ENCODE data around the gene GFAP. TPM values are rescaled to one million over a fixed set of nuclear protein-coding genes. Genes with fewer than 3 reads are reported as not detected.

Gene GFAP
- total and polyA plus RNA-seq, 7 experiments from 2014 or later = 0.16 TPM; not detected in 6

DNA sequence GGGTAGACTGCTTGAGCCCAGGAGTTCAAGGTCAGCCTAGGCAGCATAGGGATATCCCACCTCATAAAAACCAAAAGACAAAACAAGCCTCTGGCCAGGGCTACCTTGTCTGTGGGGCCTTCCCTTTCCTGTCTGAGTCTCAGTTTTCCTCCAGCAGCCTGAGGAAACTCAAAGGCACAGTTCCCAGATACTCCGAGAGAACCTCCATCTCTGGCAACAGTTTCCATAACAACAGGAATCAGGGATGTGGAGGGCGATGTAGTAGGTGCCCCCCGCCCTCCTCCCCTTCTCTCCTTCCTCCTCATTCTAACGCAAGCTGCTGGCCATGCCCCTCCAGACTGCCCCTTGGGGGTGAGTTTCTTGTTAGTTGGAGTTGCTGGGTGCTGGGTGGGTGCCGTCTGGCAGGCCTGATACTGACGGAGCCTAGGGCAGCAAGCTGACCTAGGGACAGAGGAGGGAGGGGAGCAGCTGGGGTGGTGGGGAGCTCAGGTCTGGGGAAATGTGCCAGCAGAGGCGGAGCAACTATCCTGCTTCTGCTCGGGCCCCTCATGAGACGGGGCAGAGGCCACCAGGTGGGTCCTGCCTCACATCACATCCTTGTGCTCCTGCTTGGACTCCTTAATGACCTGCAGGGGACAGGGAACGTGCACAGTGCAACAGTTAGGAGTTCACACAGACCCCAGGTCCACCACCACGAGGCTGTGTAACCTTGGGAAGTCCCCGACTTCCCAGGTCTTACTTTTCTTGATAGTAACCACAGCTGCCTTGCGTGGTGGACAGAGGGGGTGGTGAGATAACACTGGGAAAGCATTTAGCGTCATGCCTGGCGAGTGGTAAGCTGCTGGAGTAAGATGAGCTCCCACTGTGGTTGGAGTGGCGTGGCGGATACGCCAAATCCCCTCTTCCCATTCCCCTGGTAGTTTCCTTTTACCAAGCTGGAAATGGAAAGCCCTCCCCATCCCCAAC lies 8.3 kb downstream of the GFAP start:
- Histone ChIP-seq H3K4me3 (ENCODE audit: low read length) (no peak overlapping the region), H3K9me3 (ENCODE audit: control insufficient read depth in 2 of 3, low read length in 3 of 3) (no peaks in the 10 kb centered on the region), H3K4me1 (ENCODE audit: control insufficient read depth in 2 of 2, insufficient read depth in 2 of 2, low read length in 2 of 2) (peaks cover 0 to 5% of the 10 kb centered on the region in 2 donors), H3K36me3 (ENCODE audit: control insufficient read depth in 2 of 3, insufficient read depth in 3 of 3, low read length in 3 of 3) (no peaks in the 10 kb centered on the region), H3K27ac (ENCODE audit: low read depth, low read length) (no peak overlapping the region), H3K27me3 (ENCODE audit: control insufficient read depth in 2 of 2, insufficient read depth in 2 of 2, low read length in 2 of 2) (no peaks in the 10 kb centered on the region)
- Mint-ChIP-seq H3K36me3 (no peaks in the 10 kb centered on the region), H3K27me3 (peaks cover 0 to 14% (median 12%) of the 10 kb centered on the region in 5 donors), H3K4me1 (peaks cover 0 to 16% (median 6%) of the 10 kb centered on the region in 7 donors), H3K4me3 (no peak overlapping the region), H3K27ac (no peak overlapping the region), H3K9me3 (peaks cover 0 to 1% (median 0%) of the 10 kb centered on the region in 11 donors)
- no peak for ATAC-seq
- ChIA-PET CTCF (no interaction called here), POLR2A (no interaction called here)
- DNase-seq = no peak
- intact Hi-C loops (cut with micrococcal nuclease) = no loop called here

DNA sequence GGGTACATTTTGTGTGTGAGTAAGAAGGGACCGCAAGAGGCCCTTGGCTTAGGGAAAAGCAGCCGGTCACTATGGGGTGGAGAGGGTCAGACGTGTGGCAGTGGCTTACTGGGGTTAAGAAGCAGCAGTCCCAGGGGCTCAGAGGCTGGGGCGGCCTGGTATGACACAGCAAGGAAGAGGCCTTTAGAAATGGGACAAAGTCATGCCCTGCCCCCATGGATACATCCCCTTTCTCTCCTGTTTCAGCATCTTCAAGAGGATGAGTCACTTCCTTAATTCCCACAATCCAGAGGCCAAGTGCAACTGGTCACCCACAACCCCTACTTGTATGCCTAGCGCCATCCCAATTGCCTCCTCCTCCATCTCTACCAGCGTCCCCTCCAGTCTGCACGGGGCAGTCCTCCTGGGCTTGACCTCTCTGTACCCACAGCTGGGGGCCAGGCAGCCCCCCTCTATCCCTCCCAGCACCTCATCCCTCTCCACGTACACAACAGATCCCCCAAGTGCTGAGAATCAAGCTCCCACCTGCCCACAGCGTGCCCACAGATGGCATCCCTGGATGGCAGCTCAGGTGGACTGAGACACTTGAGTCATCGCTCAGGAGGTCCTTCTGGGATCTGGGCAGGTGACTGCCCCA lies 9.2 kb downstream of the GFAP start:
- Mint-ChIP-seq H3K27me3 (peaks cover 0 to 14% (median 12%) of the 10 kb centered on the region in 5 donors), H3K9me3 (peaks cover 0 to 1% (median 0%) of the 10 kb centered on the region in 11 donors), H3K4me1 (peaks cover 0 to 13% (median 6%) of the 10 kb centered on the region in 7 donors), H3K36me3 (no peaks in the 10 kb centered on the region), H3K27ac (no peak overlapping the region), H3K4me3 (no peak overlapping the region)
- H3K27ac ChIP-seq (ENCODE audit: low read depth, low read length) = no peak overlapping the region
- H3K4me1 ChIP-seq (ENCODE audit: control insufficient read depth in 2 of 2, insufficient read depth in 2 of 2, low read length in 2 of 2) = peaks cover 0 to 5% of the 10 kb centered on the region in 2 donors
- ChIA-PET CTCF (no interaction called here), POLR2A (no interaction called here)
- no peaks in the 10 kb centered on the region for H3K27me3 ChIP-seq (ENCODE audit: control insufficient read depth in 2 of 2, insufficient read depth in 2 of 2, low read length in 2 of 2)
- ATAC-seq (peak; percentile 54), DNase-seq (no peak)
- no peaks in the 10 kb centered on the region for H3K9me3 ChIP-seq (ENCODE audit: control insufficient read depth in 2 of 3, low read length in 3 of 3)
- intact Hi-C loops (cut with micrococcal nuclease) = no loop called here
- H3K36me3 ChIP-seq (ENCODE audit: control insufficient read depth in 2 of 3, insufficient read depth in 3 of 3, low read length in 3 of 3) = no peaks in the 10 kb centered on the region
- no peak overlapping the region for H3K4me3 ChIP-seq (ENCODE audit: low read length)

GRCh38 chr17:44905006-44906000 lies 10.0 kb downstream of the GFAP start:
- Histone ChIP-seq H3K4me1 (ENCODE audit: control insufficient read depth in 2 of 2, insufficient read depth in 2 of 2, low read length in 2 of 2) (no peaks in the 10 kb centered on the region), H3K9me3 (ENCODE audit: control insufficient read depth in 2 of 3, low read length in 3 of 3) (no peaks in the 10 kb centered on the region), H3K4me3 (ENCODE audit: low read length) (no peak overlapping the region), H3K27ac (ENCODE audit: low read depth, low read length) (no peak overlapping the region), H3K27me3 (ENCODE audit: control insufficient read depth in 2 of 2, insufficient read depth in 2 of 2, low read length in 2 of 2) (no peaks in the 10 kb centered on the region), H3K36me3 (ENCODE audit: control insufficient read depth in 2 of 3, insufficient read depth in 3 of 3, low read length in 3 of 3) (no peaks in the 10 kb centered on the region)
- no peak for DNase-seq
- Mint-ChIP-seq H3K27ac (no peak overlapping the region), H3K4me3 (no peak overlapping the region), H3K4me1 (peaks cover under 1 to 11% (median 2%) of the 10 kb centered on the region in 7 donors), H3K27me3 (peaks cover 0 to 14% (median 8%) of the 10 kb centered on the region in 5 donors), H3K9me3 (no peaks in the 10 kb centered on the region), H3K36me3 (no peaks in the 10 kb centered on the region)
- ATAC-seq = no peak
- POLR2A ChIA-PET = interaction anchor here (0.5 kb wide), 1 partner anchor 40 kb away, joined by 3 read pairs; no protein-coding TSS in a partner anchor
- CTCF ChIA-PET = interaction anchor here (0.6 to 0.8 kb wide), 2 partner anchors 160 to 523 kb away, joined by 3 to 6 read pairs; no protein-coding TSS in a partner anchor
- intact Hi-C loops (cut with micrococcal nuclease) = no loop called here

GRCh38 chr17:44904001-44904984 lies 11.0 kb downstream of the GFAP start:
- peaks cover 5 to 6% of the 10 kb centered on the region in 2 donors for H3K4me1 ChIP-seq (ENCODE audit: control insufficient read depth in 2 of 2, insufficient read depth in 2 of 2, low read length in 2 of 2)
- no peaks in the 10 kb centered on the region for H3K27me3 ChIP-seq (ENCODE audit: control insufficient read depth in 2 of 2, insufficient read depth in 2 of 2, low read length in 2 of 2)
- no peak overlapping the region for H3K27ac ChIP-seq (ENCODE audit: low read depth, low read length)
- ATAC-seq (no peak), DNase-seq (no peak)
- Mint-ChIP-seq H3K9me3 (peaks cover 0 to 4% (median 0%) of the 10 kb centered on the region in 11 donors), H3K27ac (no peak overlapping the region), H3K4me1 (peaks cover 9 to 15% (median 12%) of the 10 kb centered on the region in 7 donors), H3K36me3 (no peaks in the 10 kb centered on the region), H3K4me3 (no peak overlapping the region), H3K27me3 (peaks cover 0 to 22% (median 8%) of the 10 kb centered on the region in 5 donors)
- no peaks in the 10 kb centered on the region for H3K9me3 ChIP-seq (ENCODE audit: control insufficient read depth in 2 of 3, low read length in 3 of 3)
- H3K36me3 ChIP-seq (ENCODE audit: control insufficient read depth in 2 of 3, insufficient read depth in 3 of 3, low read length in 3 of 3) = no peaks in the 10 kb centered on the region
- CTCF ChIA-PET = interaction anchor here (0.8 kb wide), 1 partner anchor 161 kb away, joined by 6 read pairs; no protein-coding TSS in a partner anchor
- intact Hi-C loops (cut with micrococcal nuclease) = no loop called here
- H3K4me3 ChIP-seq (ENCODE audit: low read length) = no peak overlapping the region
- POLR2A ChIA-PET = interaction anchor here (0.6 kb wide), 1 partner anchor 39 kb away, joined by 4 read pairs; no protein-coding TSS in a partner anchor

GRCh38 chr17:44903012-44903685 lies 12.2 kb downstream of the GFAP start:
- Histone ChIP-seq H3K4me1 (ENCODE audit: control insufficient read depth in 2 of 2, insufficient read depth in 2 of 2, low read length in 2 of 2) (peaks cover 6 to 10% of the 10 kb centered on the region in 2 donors), H3K4me3 (ENCODE audit: low read length) (no peak overlapping the region), H3K9me3 (ENCODE audit: control insufficient read depth in 2 of 3, low read length in 3 of 3) (no peaks in the 10 kb centered on the region), H3K27me3 (ENCODE audit: control insufficient read depth in 2 of 2, insufficient read depth in 2 of 2, low read length in 2 of 2) (no peaks in the 10 kb centered on the region), H3K36me3 (ENCODE audit: control insufficient read depth in 2 of 3, insufficient read depth in 3 of 3, low read length in 3 of 3) (no peaks in the 10 kb centered on the region), H3K27ac (ENCODE audit: low read depth, low read length) (no peak overlapping the region)
- intact Hi-C loops (cut with micrococcal nuclease) = no loop called here
- H3K9me3 Mint-ChIP-seq = peaks cover 0 to 5% (median 0%) of the 10 kb centered on the region in 11 donors
- ChIA-PET POLR2A (no interaction called here), CTCF (no interaction called here)
- DNase-seq (no peak), ATAC-seq (no peak)
- peaks cover 0 to 6% (median 0%) of the 10 kb centered on the region in 5 donors for H3K36me3 Mint-ChIP-seq
- no peak overlapping the region for H3K4me3 Mint-ChIP-seq
- peaks cover 15 to 23% (median 21%) of the 10 kb centered on the region in 7 donors for H3K4me1 Mint-ChIP-seq
- H3K27me3 Mint-ChIP-seq = peaks cover 0 to 23% (median 5%) of the 10 kb centered on the region in 5 donors
- H3K27ac Mint-ChIP-seq = peak overlapping the region in 1 of 9 donors; percentile 30

Data from naive thymus-derived CD4-positive, alpha-beta T cell (primary cell).